Neural crest cell (in vitro differentiated cells): Measurements from ENCODE around the gene GRAMD2A. TPM values are rescaled to one million over a fixed set of nuclear protein-coding genes. Genes with fewer than 3 reads are reported as not detected.

Experiments used
- DNase-seq: peaks from one replicate; pipeline ENCODE4 v3.0.0; 2021; ENCODE audit warnings: low read depth, mixed read lengths, low spot score
- H3K27ac Mint-ChIP-seq: one replicate; pipeline ENCODE4 v1.8.0; 2021; ENCODE audit warnings: mild to moderate bottlenecking, mixed read lengths; ENCODE audit not compliant: unreplicated experiment
- H3K27me3 Mint-ChIP-seq: 2 replicates; pipeline ENCODE4 v1.8.0; 2021; ENCODE audit warnings: low read depth, mild to moderate bottlenecking, mixed read lengths
- H3K36me3 Mint-ChIP-seq: 2 replicates; pipeline ENCODE4 v1.8.0; 2021; ENCODE audit warnings: low read depth, mild to moderate bottlenecking, mixed read lengths
- H3K4me1 Mint-ChIP-seq: 2 replicates; pipeline ENCODE4 v1.8.0; 2021; ENCODE audit warnings: mixed read lengths
- H3K4me3 Mint-ChIP-seq: one replicate; pipeline ENCODE4 v1.8.0; 2021; ENCODE audit warnings: mild to moderate bottlenecking, mixed read lengths
- H3K9me3 Mint-ChIP-seq: 2 replicates; pipeline ENCODE4 v1.8.0; 2021; ENCODE audit warnings: mixed read lengths
- total RNA-seq: library from RNA; stranded (reverse); gene quantifications from 2 replicates; pipeline ENCODE4 v1.2.1, GENCODE V29; 2021
- TF ChIP-seq, protein P1 (sequence below): fragments of 200-600 bp; sonication (generic); conservative IDR thresholded peaks from 2 replicates; pipeline ENCODE4 v1.5.0; 2021; ENCODE audit warnings: antibody characterized with exemption, mild to moderate bottlenecking

Gene GRAMD2A
- total RNA-seq, 1 donor from 2014 or later = 0.35 TPM

DNA sequence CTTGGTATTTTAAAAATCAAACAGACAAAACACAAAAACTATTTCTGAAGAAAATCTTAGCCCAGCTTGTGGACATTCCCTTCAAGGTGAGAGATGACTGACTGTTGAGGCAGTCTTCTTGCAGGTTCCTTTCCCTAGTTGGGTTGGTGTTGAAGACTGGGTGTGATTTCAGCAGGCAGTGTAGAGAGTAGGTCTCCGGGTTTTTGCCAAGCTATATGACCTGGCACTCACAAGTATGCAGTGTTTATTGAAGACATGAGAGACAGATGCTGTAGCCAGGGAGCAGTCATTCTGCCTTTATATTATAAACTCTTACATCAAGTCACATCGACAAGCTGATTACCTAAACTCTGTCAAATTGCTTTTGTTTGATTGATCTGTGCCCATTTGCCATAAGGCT, 61.9 kb downstream of the GRAMD2A start:
- Mint-ChIP-seq H3K27ac (no peak overlapping the region), H3K36me3 (no peaks in the 10 kb centered on the region), H3K9me3 (no peaks in the 10 kb centered on the region), H3K27me3 (no peaks in the 10 kb centered on the region), H3K4me1 (no peaks in the 10 kb centered on the region), H3K4me3 (no peak overlapping the region)
- TF ChIP-seq, protein P1, sequence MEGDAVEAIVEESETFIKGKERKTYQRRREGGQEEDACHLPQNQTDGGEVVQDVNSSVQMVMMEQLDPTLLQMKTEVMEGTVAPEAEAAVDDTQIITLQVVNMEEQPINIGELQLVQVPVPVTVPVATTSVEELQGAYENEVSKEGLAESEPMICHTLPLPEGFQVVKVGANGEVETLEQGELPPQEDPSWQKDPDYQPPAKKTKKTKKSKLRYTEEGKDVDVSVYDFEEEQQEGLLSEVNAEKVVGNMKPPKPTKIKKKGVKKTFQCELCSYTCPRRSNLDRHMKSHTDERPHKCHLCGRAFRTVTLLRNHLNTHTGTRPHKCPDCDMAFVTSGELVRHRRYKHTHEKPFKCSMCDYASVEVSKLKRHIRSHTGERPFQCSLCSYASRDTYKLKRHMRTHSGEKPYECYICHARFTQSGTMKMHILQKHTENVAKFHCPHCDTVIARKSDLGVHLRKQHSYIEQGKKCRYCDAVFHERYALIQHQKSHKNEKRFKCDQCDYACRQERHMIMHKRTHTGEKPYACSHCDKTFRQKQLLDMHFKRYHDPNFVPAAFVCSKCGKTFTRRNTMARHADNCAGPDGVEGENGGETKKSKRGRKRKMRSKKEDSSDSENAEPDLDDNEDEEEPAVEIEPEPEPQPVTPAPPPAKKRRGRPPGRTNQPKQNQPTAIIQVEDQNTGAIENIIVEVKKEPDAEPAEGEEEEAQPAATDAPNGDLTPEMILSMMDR = no peak
- DNase-seq = no peak

DNA sequence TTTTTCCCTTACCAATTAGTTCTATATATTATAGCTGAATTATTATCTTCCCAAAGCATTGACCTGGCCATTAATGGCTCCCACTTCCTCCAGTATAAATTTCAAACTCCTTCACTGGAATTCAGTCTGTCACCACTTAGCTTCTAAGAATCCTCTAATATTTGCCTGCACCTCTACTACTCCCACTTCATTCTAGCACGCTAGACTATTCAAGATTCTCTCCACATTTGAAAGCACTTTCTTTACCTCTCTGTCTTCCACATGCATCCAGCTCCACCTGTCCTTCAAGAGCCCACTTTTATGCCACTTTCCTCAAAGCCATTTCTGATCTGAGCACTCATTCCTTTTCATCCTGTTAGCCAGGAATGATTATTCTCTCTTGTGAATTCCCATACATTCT, 64.4 kb downstream of the GRAMD2A start:
- Mint-ChIP-seq H3K27ac (no peak overlapping the region), H3K4me1 (no peaks in the 10 kb centered on the region), H3K9me3 (no peaks in the 10 kb centered on the region), H3K27me3 (no peaks in the 10 kb centered on the region), H3K36me3 (no peaks in the 10 kb centered on the region), H3K4me3 (no peak overlapping the region)
- no peak for DNase-seq
- TF ChIP-seq, protein P1 = no peak

DNA sequence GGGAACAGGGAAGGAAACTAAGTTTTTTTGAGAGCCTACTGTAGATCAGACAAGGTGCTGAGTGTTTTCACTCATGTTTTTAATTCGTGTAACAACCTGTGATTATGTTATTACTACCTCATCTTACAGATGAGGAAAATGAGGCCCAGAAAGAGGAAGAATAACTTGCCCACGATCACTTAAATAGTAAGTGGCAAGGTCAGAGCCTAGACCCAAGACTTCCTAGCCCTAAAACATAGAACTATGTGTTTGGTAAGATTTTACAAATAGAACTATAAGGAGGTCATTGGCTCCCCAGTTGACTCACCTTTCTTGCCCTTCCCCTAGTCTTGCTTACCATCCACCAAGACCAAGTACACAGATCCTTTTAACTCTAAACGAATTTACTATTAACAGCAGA, 65.7 kb downstream of the GRAMD2A start:
- DNase-seq = no peak
- Mint-ChIP-seq H3K4me3 (no peak overlapping the region), H3K27me3 (no peaks in the 10 kb centered on the region), H3K27ac (no peak overlapping the region), H3K4me1 (peaks cover 4% of the 10 kb centered on the region), H3K36me3 (no peaks in the 10 kb centered on the region), H3K9me3 (no peaks in the 10 kb centered on the region)
- TF ChIP-seq, protein P1 = no peak

DNA sequence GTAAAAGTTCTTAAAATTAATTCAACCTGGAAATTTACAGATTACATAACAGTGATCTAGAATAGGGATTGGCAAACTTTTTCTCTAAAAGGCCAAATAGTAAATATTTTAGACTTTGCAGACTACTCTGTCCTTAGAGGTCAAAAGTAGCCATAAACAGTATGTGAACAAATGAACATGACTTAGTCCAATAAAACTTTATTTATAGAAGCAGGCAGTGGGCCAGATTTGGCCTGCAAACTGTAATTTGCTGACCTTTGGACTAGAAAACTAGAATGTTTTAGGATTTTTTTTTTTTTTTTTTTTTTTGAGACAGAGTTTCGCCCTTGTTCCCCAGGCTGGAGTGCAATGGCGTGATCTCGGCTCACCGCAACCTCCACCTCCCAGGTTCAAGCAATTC, 67.3 kb downstream of the GRAMD2A start:
- no peak overlapping the region for H3K27ac Mint-ChIP-seq
- no peaks in the 10 kb centered on the region for H3K9me3 Mint-ChIP-seq
- no peaks in the 10 kb centered on the region for H3K27me3 Mint-ChIP-seq
- TF ChIP-seq, protein P1 = no peak
- H3K36me3 Mint-ChIP-seq = no peaks in the 10 kb centered on the region
- peaks cover 4% of the 10 kb centered on the region for H3K4me1 Mint-ChIP-seq
- DNase-seq = no peak
- no peak overlapping the region for H3K4me3 Mint-ChIP-seq

DNA sequence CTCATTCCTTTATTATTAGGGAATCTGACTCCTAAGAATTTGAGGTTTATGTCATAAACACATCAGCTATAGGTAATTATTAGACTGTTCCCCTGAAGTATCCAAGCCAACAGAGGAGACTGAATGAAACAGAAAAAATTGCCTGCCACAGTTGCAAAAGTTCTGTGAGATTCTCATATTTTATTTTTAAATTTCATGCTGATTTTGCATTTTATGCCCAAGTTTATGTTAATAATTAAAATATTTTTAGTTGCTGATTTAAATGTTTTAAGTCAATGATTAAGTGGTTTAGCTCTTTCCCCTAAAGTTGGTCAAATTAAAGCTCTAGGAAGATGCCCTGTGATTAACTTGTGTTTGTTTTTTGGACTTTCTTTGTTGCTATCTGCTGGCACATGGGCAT, 69.2 kb downstream of the GRAMD2A start:
- peaks cover 4% of the 10 kb centered on the region for H3K4me1 Mint-ChIP-seq
- no peak overlapping the region for H3K4me3 Mint-ChIP-seq
- no peak for DNase-seq
- H3K27me3 Mint-ChIP-seq = no peaks in the 10 kb centered on the region
- TF ChIP-seq, protein P1 = no peak
- H3K9me3 Mint-ChIP-seq = no peaks in the 10 kb centered on the region
- H3K27ac Mint-ChIP-seq = no peak overlapping the region
- H3K36me3 Mint-ChIP-seq = no peaks in the 10 kb centered on the region
